GM23248 (cell line): ENCODE results near the gene ACTL9.

Source experiments
- EZH2 ChIP-seq: fragments of 200-600 bp; sonication (generic); IDR thresholded peaks from 2 replicates; pipeline ENCODE4 v1.6.1; 2018; ENCODE audit warnings: antibody characterized with exemption, mild to moderate bottlenecking; ENCODE audit not compliant: insufficient read depth, poor library complexity, severe bottlenecking
- EZH2phosphoT487 ChIP-seq: fragments of 200-600 bp; sonication (generic); IDR thresholded peaks from 2 replicates; pipeline ENCODE4 v1.6.1; 2018; ENCODE audit warnings: antibody characterized with exemption, moderate library complexity, mild to moderate bottlenecking, low read depth; ENCODE audit not compliant: insufficient read depth

GRCh38 chr19:8682472-8682871, 16.1 kb downstream of the ACTL9 start:
- TF ChIP-seq EZH2, result no peak
- no peak for TF ChIP-seq EZH2phosphoT487
